GM04503 (cell line): ENCODE data around the gene TSPEAR.
"Not testable (repeated sequence)": the region's sequence is repeated elsewhere in the genome, so short reads cannot be mapped to it uniquely, and the experiment has no call there.

ENCODE experiments used
- DNase-seq: peaks from one replicate; pipeline ENCODE4 v3.0.0-alpha.2; 2012; ENCODE audit warnings: low read depth

The TSPEAR gene

DNA sequence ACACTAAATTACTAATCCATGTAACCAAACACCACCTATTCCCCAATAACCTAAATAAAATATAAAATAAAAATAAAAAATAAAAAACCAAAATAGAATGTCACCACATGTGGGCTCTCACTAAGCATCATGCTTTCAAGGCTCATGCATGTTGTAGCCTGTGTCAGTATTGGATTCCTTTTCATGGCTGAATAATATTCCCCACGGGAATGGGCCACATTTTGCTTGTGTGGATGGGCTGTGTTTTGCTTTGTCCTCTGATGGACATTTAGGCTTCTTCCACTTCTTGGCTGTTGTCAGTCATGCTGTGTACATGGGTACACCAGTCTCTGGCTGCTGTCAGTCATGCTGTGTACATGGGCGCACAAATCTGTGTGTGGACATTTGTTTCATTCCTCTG, 122.3 kb downstream of the TSPEAR start:
- DNase-seq: no peak

DNA sequence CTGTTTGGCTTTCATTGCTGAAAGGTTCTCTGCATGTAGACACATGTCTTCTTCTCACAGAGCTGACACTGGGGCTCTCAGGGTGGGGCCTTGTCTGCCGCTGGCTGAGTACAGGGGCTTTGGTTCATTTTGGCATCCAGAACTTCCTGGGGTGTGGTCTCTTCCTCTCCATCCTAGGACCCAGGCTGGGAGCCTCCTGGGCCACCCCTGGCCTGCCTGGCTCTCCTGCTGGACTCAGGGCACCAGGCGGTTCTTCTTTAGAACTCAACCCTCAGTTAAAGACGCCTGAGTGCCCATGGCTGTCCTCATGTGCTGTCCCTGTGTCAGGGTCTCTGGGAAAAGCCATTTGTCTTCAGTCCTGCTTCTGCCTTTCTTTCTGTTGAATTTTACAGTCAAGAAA, 125.5 kb downstream of the TSPEAR start:
- no peak for DNase-seq

GRCh38 chr21:44583800-44584147, 127.6 kb downstream of the TSPEAR start:
- DNase-seq: no peak

DNA sequence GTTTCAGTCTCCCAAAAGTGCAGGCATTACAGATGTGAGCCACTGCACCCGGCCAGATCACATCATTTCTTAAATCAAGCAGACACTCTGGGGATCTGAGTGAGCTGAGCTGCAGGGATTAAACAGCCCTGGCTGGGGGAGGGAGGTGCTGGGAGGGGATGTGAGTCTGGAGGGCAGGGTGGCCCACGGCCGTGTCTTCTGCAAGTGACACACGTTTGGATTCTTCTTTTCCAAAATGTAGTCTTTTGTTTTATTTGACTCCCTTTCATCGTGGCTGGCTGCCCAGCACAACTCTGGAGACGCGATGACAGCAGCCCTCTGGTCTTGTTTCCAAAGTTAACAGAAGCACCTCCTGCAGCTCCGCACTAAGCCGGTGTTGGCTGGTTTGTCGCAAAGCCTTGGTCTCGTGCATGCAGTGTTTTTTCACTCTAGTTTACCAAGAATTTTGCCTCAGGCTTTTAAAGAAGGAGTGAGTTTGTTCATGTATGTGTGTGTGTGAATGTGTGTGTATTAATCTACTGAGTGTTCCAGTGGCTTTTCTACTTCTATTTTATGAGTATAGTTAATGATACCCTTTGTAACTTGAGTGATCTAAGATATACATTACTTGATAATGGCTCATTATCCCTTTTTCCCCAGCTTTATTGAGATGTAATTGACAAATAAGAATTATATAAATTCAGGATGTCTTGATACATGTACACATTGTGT, 128.1 kb downstream of the TSPEAR start:
- no peak for DNase-seq

- DNase-seq: no peak
These were observed 129.3 kb downstream of the TSPEAR start for GRCh38 chr21:44582055-44582454.

DNA sequence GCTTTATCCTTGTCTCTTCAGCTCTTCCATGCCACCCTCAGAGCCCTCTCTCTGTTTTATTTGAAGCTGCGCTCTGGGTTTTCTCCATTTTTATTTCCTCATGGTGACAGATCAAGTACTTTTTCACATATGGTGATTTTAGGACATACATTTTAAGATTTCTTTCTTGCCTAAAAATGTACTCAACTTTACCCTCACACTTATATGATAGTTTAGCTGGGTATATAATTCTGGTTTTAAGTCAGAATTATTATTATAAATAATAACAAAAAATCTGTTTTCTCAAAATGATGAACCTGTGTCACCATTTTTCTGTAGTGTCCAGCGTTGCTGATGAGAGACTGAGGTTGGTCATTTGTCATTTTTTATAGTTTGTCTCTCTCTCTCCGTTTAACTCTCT, 130.2 kb downstream of the TSPEAR start:
- DNase-seq: no peak

- not testable (repeated sequence) for DNase-seq
These were observed 131.0 kb downstream of the TSPEAR start, which contains the start of gene KRTAP10-5 for GRCh38 chr21:44580231-44580821. Gene KRTAP10-5 (minus strand): TSS chr21:44580604. CDS start chr21:44580578, 26 bp downstream.

- DNase-seq: no peak
These were observed 131.6 kb downstream of the TSPEAR start for GRCh38 chr21:44579833-44580144.

GRCh38 chr21:44579056-44579832, 132.1 kb downstream of the TSPEAR start:
- no peak for DNase-seq

DNA sequence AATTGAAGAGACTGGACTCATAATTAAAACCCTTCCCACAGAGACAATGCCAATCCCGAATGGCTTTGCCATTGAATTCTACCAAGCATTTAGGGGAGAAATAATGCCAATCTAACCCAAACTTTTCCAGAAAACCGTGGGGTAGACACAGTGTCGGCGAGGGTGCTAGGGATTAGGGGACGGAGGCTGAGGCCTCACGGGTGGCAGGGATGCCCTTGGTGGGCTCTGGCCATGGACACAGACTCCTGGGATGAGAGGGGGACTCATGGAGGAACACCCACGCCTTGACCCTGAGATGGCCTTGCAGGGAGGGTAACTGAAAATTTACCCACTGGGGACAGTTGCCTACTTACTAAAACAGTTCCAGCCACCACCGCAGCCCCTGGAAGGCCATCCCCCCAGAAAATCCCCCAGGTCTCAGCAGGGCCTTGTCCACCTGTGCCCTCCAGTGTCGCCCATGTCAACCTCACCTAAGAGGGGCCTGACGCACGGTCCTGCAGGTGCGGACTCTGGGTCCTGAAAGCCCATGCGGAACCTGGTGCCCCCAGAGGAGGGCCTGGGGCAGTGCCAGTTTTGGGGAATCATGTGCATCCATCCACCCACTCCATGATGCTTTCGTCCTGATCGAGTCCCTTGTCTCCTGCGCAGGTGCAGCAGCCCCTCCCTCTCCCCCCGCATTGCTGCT, 132.9 kb downstream of the TSPEAR start:
- DNase-seq: no peak

GRCh38 chr21:44576025-44576420, 135.3 kb downstream of the TSPEAR start:
- no peak for DNase-seq

- no peak for DNase-seq
These were observed 135.9 kb downstream of the TSPEAR start for GRCh38 chr21:44575307-44576024.

- DNase-seq: no peak
These were observed 136.7 kb downstream of the TSPEAR start for GRCh38 chr21:44574457-44575306.

GRCh38 chr21:44573630-44574456, 137.5 kb downstream of the TSPEAR start, which contains the start of gene KRTAP10-4:
Gene KRTAP10-4 (plus strand): TSS chr21:44573729. CDS start chr21:44573759, 30 bp downstream.
- DNase-seq: not testable (repeated sequence)

DNA sequence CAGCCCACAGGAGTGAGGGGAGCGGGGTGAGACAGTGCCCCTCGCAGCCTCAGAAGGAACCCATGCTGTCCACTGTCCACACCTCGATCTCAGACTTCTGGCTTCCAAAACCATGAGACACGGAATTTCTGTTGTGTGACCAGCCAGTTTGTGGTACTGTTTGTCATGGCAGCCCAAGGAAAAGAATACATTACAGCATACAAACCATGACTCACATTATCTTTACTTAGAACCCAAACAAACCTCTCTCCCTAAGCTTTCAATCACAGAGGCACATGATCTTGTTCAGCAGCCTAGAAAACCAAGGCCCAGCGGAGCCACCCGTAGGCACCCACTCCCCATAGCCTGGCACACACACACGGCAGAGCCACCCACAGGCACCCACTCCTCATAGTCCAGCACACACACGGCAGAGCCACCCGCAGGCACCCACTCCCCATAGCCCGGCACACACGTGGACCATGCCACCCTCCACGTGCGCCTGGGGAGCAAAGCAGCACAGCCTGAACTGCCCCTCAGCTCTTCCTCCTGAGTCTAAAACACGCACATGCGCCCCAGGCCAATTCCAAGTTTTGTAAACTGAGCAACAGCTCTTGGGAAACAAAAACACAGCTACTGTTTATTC, 138.3 kb downstream of the TSPEAR start:
- DNase-seq: no peak

- DNase-seq: no peak
These were observed 139.3 kb downstream of the TSPEAR start for GRCh38 chr21:44571844-44572782.

- no peak for DNase-seq
These were observed 140.1 kb downstream of the TSPEAR start for GRCh38 chr21:44571296-44571695.

DNA sequence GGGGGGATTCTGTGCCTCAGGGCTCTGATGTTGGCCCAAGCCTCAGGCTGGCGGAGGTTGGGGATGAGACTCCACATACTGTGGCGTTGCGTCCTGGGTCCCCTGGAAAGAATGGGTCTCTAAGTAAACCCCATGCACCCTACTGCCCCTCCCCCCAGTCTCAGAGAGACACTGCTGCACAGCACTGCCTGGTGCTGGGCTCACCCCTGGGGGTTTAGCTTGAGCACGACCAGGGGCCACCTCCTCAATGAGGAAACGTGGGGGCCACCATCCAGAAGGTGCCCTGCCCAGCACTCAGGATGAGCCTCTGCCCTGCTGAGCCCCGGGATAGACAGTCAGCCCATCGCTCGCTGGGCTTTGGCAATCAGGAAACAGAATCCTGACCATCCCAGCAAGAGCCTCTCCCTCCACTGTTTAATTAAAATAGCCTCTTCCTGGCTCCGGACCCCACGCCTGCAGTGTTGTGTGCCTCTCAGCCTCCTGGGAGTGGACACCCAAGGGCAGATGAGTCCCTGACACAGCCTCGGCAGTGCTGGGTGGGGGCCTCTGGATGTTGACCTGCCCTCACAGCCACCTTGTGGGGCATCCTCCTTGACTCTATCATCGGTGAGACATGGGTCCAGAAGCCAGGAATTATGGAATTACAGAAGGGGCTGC, 141.4 kb downstream of the TSPEAR start:
- no peak for DNase-seq
